WTC11 (cell line): ENCODE data around the gene GALNTL6.

Source experiments
- CREB1 ChIP-seq: sonication (generic); formaldehyde crosslinking; IDR thresholded peaks from 2 replicates; pipeline ENCODE4 v1.8.0; 2023; ENCODE audit warnings: mild to moderate bottlenecking, missing genetic modification reagents
- CREM ChIP-seq: sonication (generic); formaldehyde crosslinking; IDR thresholded peaks from 2 replicates; pipeline ENCODE4 v1.8.1; 2022; ENCODE audit warnings: mild to moderate bottlenecking, missing genetic modification reagents, moderate library complexity
- E2F4 ChIP-seq: sonication (generic); formaldehyde crosslinking; IDR thresholded peaks from 2 replicates; pipeline ENCODE4 v1.8.1; 2022; ENCODE audit warnings: low read depth, mild to moderate bottlenecking, moderate library complexity, missing genetic modification reagents, borderline replicate concordance
- MAX ChIP-seq: sonication (generic); formaldehyde crosslinking; IDR thresholded peaks from 2 replicates; pipeline ENCODE4 v1.8.0; 2022; ENCODE audit warnings: mild to moderate bottlenecking, missing genetic modification reagents
- NFYB ChIP-seq: sonication (generic); formaldehyde crosslinking; conservative IDR thresholded peaks from 2 replicates; pipeline ENCODE4 v1.8.0; 2022; ENCODE audit warnings: low read depth, missing genetic modification reagents
- NR3C1 ChIP-seq: sonication (generic); formaldehyde crosslinking; conservative IDR thresholded peaks from 2 replicates; pipeline ENCODE4 v1.8.1; 2023; ENCODE audit warnings: low read depth, mild to moderate bottlenecking, missing genetic modification reagents
- ZNF232 ChIP-seq: sonication (generic); formaldehyde crosslinking; IDR thresholded peaks from 2 replicates; pipeline ENCODE4 v1.8.0; 2022; ENCODE audit warnings: mild to moderate bottlenecking, missing genetic modification reagents
- ZNF263 ChIP-seq: sonication (generic); formaldehyde crosslinking; IDR thresholded peaks from 2 replicates; pipeline ENCODE4 v1.8.1; 2022; ENCODE audit warnings: low read depth, mild to moderate bottlenecking, moderate library complexity, missing genetic modification reagents
- ZNF317 ChIP-seq: sonication (generic); formaldehyde crosslinking; IDR thresholded peaks from 2 replicates; pipeline ENCODE4 v1.8.1; 2023; ENCODE audit warnings: low read depth, mild to moderate bottlenecking, moderate library complexity, missing genetic modification reagents, borderline replicate concordance
- ZNF416 ChIP-seq: fragments of 250-450 bp; sonication (Bioruptor Pico); IDR thresholded peaks from 2 replicates; pipeline ENCODE4 v1.9.0; 2021; ENCODE audit warnings: mild to moderate bottlenecking, inconsistent platforms
- TF ChIP-seq, protein P1 (sequence below): fragments of 200-600 bp; IDR thresholded peaks from 2 replicates; pipeline ENCODE4 v1.8.0; 2022; ENCODE audit warnings: antibody characterized with exemption
- TF ChIP-seq, protein P2 (sequence below): sonication (generic); formaldehyde crosslinking; conservative IDR thresholded peaks from 2 replicates; pipeline ENCODE4 v1.8.1; 2022; ENCODE audit warnings: mild to moderate bottlenecking, missing genetic modification reagents
- TF ChIP-seq, protein P3 (sequence below): sonication (generic); formaldehyde crosslinking; IDR thresholded peaks from 2 replicates; pipeline ENCODE4 v1.8.1; 2022; ENCODE audit warnings: mild to moderate bottlenecking, missing genetic modification reagents, moderate library complexity, borderline replicate concordance

- no peak for TF ChIP-seq CREM (CRISPR knock-in tag)
- TF ChIP-seq, protein P1, sequence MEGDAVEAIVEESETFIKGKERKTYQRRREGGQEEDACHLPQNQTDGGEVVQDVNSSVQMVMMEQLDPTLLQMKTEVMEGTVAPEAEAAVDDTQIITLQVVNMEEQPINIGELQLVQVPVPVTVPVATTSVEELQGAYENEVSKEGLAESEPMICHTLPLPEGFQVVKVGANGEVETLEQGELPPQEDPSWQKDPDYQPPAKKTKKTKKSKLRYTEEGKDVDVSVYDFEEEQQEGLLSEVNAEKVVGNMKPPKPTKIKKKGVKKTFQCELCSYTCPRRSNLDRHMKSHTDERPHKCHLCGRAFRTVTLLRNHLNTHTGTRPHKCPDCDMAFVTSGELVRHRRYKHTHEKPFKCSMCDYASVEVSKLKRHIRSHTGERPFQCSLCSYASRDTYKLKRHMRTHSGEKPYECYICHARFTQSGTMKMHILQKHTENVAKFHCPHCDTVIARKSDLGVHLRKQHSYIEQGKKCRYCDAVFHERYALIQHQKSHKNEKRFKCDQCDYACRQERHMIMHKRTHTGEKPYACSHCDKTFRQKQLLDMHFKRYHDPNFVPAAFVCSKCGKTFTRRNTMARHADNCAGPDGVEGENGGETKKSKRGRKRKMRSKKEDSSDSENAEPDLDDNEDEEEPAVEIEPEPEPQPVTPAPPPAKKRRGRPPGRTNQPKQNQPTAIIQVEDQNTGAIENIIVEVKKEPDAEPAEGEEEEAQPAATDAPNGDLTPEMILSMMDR = peak; percentile 77
- TF ChIP-seq NR3C1 (CRISPR knock-in tag) = no peak
- TF ChIP-seq, protein P2, sequence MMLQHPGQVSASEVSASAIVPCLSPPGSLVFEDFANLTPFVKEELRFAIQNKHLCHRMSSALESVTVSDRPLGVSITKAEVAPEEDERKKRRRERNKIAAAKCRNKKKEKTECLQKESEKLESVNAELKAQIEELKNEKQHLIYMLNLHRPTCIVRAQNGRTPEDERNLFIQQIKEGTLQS (CRISPR knock-in tag) = no peak
- no peak for TF ChIP-seq ZNF317 (CRISPR knock-in tag)
- TF ChIP-seq MAX (CRISPR knock-in tag) = no peak
- TF ChIP-seq CREB1 (CRISPR knock-in tag) = no peak
- TF ChIP-seq, protein P3, sequence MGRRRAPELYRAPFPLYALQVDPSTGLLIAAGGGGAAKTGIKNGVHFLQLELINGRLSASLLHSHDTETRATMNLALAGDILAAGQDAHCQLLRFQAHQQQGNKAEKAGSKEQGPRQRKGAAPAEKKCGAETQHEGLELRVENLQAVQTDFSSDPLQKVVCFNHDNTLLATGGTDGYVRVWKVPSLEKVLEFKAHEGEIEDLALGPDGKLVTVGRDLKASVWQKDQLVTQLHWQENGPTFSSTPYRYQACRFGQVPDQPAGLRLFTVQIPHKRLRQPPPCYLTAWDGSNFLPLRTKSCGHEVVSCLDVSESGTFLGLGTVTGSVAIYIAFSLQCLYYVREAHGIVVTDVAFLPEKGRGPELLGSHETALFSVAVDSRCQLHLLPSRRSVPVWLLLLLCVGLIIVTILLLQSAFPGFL (CRISPR knock-in tag) = no peak
- TF ChIP-seq ZNF416 = no peak
- TF ChIP-seq NFYB (CRISPR knock-in tag) = no peak
- TF ChIP-seq ZNF232 (CRISPR knock-in tag) = no peak
- no peak for TF ChIP-seq ZNF263 (CRISPR knock-in tag)
- no peak for TF ChIP-seq E2F4 (CRISPR knock-in tag)
These were observed 1200.2 kb downstream of the GALNTL6 start for GRCh38 chr4:173013232-173013930.
